T47D (cell line): ENCODE results near the gene PDE10A.
"Not testable (repeated sequence)": the region's sequence is repeated elsewhere in the genome, so short reads cannot be mapped to it uniquely, and the experiment has no call there.

ENCODE experiments used
- DNase-seq, 2 experiments: peaks; one replicate each; pipeline versions ENCODE4 v3.0.0 to v3.0.0-alpha.2; 2011 to 2012; ENCODE audit warnings: low read depth in 1 of 2, low spot score in 1 of 2
- JUND ChIP-seq: IDR thresholded peaks from 2 replicates; pipeline ENCODE4 v1.6.1; 2012; ENCODE audit warnings: low read depth
- in situ Hi-C: cut with HindIII; loops from 2 replicates; pipeline ENCODE4 v1.10.0; 2016; ENCODE audit warnings: low sequenced_read_pairs, low pct_unique_long_range_greater_than_20kb

The PDE10A gene

DNA sequence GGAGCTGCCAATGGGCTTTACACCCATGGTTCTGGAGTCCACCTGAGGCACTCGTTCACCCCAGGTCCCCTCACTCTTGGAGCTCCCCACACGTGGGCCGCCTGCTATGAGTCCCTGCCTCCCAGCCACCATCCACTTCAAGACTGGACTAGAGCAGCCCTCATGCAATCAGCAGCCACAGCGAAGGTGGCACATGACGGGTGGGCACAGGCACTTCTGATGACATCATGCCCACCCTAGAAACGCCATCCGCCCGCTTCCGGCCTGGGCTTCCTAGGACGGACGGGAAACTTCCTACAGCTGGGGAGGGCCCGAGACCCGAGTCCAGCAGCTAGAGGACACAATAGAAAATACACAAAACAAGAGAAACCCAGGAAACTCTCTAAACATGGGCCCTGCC lies 85.5 kb downstream of the PDE10A start:
- no peak for DNase-seq
- in situ Hi-C loops: no loop called here
- no peak for TF ChIP-seq JUND

DNA sequence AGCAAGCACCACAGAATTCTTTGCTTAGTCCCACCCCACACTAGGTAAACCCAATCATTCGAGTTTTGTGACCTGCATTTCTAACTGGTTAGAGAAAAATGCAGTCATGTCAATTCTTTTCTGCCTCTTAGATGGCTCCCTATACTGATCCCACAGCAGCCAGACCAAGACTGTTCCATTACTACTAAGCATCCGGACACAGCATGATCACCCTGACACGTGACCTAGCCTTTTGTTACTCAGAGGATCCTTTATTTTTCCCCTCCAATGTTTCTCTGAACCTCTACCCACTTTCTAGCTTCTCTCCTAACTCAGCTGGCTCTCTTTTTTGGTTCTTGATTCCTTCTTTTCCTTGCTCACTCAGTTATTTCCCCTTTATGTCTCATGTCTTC lies 87.9 kb downstream of the PDE10A start:
- TF ChIP-seq JUND: no peak
- DNase-seq: no peak
- in situ Hi-C loops: no loop called here

DNA sequence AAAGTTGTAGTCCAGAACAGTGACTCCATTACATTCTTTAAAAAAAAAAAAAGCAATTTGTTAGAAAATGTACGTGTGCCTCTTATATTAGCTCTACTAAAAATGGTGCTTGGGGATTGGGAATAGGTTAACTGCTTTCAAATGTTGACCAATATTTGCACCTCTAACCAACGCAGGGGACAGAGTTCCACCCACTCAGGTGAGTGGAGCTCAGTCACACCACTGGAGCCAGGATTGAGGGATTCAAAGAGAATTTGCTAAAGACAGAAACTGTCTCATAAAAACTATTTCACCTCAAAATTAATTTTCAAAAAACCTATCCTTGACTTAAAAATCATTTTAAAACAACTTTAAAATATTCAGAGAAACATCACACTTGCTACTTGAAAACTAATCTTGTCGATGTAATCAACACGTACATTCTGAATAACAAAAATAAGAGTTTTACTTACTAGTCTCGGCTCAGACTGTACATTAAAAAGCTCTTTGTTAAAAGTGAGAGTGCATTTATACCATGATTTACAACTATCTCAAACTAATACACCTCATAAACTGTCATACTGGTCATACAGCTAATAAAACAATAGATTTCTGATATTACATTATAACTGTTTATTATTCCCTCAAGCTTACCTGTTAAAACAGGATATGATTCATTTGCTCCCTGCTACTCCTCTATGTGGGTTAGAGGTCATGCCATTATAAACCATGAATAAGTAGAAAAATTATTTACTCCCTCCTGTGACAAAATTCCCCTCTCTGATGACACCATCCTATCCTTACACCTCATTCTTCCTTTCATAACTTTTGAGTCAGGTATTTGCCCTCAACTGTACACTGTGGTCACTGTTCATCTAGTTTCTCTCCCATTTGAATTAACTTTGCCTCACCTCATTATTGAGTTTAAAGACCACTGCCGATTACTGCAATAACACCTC lies 88.6 kb downstream of the PDE10A start:
- in situ Hi-C loops: no loop called here
- no peak for TF ChIP-seq JUND
- DNase-seq: no peak

DNA sequence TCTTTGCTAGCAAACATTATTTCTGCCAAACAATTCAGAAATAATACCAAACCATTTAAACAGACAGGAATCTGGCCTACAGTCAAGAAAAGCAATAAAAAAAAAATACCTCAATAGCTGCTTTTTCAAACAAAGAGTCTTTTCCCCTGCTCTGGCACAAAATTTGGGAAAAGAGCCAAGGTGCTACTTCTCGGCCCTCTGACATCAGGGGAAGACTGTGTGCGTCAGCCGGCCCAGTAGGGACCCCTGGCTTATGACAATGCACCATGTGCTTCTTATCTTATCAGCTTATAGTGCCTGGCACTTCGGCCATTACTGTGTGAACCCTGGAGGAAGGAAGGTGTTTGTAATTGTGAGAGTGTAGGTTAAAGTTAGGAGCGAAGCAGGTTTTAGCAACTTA lies 89.4 kb downstream of the PDE10A start:
- in situ Hi-C loops: no loop called here
- no peak for DNase-seq
- TF ChIP-seq JUND: no peak

DNA sequence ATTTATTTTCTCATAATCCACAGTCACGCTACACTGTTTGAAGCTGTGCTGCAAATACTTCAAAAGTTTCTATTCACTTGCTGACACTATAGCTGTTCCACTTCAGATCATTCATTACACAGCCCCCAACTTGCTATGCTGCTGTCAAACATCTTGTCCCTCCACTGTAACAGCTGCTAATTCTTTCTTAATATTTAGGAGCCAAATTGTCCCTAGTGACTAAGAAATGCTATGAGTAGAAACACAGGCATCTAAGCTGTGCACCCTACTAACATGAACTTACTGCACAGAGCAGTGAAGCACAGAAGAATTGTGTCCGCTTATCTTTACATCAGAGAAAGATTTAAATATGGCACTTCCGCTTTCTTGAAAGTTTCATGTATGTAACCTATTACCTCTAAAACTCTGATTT lies 91.3 kb downstream of the PDE10A start:
- in situ Hi-C loops: no loop called here
- no peak for DNase-seq
- TF ChIP-seq JUND: no peak

DNA sequence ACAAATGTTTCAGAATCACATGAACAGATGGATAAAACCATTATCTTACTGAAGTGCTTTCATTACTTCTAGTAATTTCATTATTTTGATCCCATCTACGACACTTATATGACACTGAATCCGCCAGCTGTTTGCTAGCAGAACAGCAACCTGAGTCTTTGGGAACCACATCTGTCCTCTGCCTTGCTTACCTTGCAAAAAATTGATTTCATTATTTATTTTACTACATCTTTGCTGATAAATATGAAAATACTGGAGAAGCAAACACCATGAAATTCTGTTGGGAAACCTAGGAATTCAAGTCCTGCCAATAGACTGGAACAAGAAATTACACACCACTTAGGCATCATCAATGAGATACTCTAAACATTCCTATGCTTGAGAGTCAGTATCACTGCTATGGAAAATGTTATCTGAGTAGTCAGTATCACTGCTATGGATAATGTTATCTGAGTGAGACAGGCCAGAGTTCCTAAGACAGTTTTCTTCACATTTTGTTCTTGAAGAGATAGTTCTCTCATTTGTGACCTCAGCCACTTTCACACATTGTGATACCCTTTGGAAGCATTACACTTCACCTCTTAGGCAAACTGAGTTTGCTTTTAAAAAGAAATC lies 91.9 kb downstream of the PDE10A start:
- DNase-seq: no peak
- no peak for TF ChIP-seq JUND
- in situ Hi-C loops: no loop called here

DNA sequence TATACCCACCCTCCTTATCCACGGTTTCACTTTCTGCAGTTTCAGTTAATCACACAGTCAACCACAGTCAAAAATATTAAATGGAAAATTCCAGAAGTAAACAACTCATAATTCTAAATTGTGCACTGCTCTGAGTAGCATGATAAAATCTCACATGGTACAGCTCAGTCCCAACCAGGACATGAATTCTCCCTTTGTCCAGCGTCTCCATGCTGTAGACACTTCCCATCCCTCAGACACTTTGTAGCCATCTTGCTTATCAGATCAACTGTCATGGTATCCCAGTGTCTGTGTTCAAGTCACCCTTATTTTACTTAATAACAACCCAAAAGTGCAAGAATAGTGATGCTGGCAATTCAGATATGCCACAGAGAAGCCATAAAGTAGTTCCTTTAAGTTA lies 94.7 kb downstream of the PDE10A start:
- in situ Hi-C loops: no loop called here
- no peak for TF ChIP-seq JUND
- no peak for DNase-seq

DNA sequence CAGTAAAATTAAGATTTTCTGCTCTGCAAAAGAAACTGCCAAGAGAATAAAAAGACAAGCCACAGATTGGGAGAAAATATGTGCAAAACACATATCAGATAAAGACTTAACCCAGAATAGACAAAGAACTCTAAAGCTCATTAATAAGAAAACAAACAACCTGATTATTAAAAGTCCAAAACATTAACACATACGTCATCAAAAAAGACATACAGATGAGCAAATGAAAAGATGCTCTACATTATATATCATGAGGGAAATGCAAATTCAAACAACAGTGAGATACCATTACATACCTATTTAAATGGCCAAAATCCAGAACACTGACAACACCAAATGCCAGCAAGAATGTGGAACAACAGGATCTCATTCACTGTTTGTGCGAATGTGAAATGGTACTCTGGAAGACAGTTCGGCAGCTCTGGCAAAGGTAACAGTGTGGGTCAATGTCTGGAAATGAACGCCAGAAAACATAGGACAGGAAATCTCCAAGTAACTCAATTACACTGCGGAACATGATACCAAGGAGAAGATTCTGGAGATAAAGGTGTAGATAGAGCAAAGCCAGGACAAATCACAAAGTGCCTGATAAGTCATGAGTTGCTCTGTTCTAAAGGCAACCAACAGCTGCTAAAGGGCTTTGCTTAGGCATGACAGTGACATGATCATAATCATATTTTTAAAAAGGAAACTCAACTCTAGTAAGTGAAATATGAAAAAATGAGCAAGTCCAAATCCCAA lies 96.8 kb downstream of the PDE10A start:
- in situ Hi-C loops: no loop called here
- DNase-seq: peak in 1 of 2 experiments; percentile 24
- no peak for TF ChIP-seq JUND

DNA sequence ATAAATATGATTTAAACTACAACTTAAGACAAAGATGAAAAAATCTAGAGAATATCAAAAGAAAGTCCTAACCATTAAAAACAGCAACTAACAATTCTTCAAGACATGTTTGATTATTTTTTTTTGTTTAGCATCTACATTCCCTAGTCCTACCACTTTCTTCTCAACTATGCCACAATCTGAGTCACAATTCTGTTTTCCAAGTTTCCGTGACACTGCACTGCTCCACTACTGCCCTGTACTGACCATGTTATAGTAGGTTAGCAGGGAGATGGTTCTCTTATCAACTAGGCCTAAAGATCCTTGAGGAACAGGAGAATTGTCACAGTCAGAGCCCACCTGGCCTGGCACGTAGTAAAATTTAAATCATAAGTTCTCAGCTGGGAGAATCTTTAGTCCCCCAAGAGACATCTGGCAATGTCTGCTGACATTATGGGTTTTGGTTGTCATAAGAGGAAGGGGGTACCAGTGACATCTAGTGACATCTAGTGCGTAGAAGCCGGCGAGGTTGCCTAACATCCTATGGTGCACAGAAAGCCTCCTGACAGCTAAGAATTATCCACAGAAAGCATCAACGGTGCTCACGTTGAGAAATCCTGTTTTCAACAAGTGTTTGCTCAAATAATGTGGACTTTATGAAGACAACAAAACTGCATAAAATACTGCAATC lies 100.5 kb downstream of the PDE10A start:
- TF ChIP-seq JUND: no peak
- no peak for DNase-seq
- in situ Hi-C loops: no loop called here

DNA sequence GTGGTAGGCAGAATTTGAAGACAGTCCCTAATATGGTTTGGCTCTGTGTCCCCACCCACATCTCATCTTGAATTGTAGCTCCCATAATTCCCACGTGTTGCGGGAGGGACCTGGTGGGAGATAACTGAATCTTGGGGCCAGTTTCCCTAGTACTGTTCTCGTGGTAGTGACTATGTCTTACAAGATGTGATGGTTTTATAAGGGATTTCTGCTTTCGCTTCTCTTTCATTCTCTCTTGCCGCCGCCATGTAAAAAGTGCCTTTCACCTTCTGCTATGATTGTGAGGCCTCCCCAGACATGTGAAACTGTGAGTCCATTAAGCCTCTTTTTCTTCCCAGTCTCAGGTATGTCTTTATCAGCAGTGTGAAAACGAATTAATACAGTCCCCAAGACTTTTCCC lies 103.4 kb downstream of the PDE10A start:
- DNase-seq: no peak
- in situ Hi-C loops: no loop called here
- TF ChIP-seq JUND: no peak

DNA sequence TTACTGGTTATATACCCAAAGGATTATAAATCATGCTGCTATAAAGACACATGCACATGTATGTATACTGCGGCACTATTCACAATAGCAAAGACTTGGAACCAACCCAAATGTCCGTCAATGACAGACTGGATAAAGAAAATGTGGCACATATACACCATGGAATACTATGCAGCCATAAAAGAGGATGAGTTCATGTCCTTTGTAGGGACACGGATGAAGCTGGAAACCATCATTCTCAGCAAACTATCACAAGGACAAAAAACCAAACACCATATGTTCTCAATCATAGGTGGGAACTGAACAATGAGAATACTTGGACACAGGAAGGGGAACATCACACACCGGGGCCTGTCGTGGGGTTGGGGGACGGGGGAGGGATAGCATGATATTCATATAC lies 104.9 kb downstream of the PDE10A start:
- in situ Hi-C loops, DNase-seq: not testable (repeated sequence)

DNA sequence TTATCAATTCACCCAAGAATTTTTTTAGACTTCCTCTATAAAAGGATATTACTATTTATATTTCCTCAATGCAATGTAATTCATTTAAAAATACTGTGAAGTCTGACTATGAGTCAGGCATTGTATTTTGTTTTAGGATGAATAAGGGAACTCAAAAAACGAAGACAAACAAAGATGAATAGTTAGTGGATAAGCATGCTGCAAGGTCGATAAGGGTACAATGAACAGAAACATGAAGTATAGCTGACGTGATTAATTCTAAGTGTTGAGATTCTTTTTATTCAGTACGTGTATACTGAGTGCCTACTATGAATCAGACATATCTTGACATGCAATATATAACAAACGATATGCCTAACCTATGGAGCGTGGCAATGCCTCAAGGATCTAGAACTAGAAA lies 105.4 kb downstream of the PDE10A start:
- in situ Hi-C loops: no loop called here
- no peak for DNase-seq
- no peak for TF ChIP-seq JUND
